GM23338 (cell line): ENCODE data around the gene IZUMO1R. TPM values are rescaled to one million over a fixed set of nuclear protein-coding genes. Genes with fewer than 3 reads are reported as not detected.

Source experiments
- ATAC-seq: fragments of 200-7000 bp; cut with Tn5 transposase; 3 replicates; pipeline ENCODE4 v1.9.1; 2020
- DNase-seq: peaks from one replicate; pipeline ENCODE4 v3.0.0-alpha.2; 2015; ENCODE audit warnings: low spot score
- H2AFZ ChIP-seq: fragments of 200-600 bp; sonication (generic); 2 replicates; pipeline ENCODE4 v1.8.0; 2016; ENCODE audit warnings: antibody characterized with exemption, mild to moderate bottlenecking, moderate library complexity
- H3F3A ChIP-seq: fragments of 200-600 bp; sonication (generic); replicated peaks from 2 replicates; pipeline ENCODE4 v1.8.0; 2017; ENCODE audit warnings: antibody characterized with exemption, mixed run types, low read depth
- H3K27ac ChIP-seq: fragments of 200-600 bp; sonication (generic); 2 replicates; pipeline ENCODE4 v1.6.1; 2016; ENCODE audit warnings: low read depth
- H3K27me3 ChIP-seq: fragments of 200-600 bp; sonication (generic); 2 replicates; pipeline ENCODE4 v1.8.0; 2016; ENCODE audit warnings: mild to moderate bottlenecking, mixed run types, moderate library complexity; ENCODE audit not compliant: insufficient read depth
- H3K36me3 ChIP-seq: fragments of 200-600 bp; sonication (generic); 2 replicates; pipeline ENCODE4 v1.8.0; 2016; ENCODE audit warnings: mild to moderate bottlenecking; ENCODE audit not compliant: insufficient read depth
- H3K4me1 ChIP-seq: fragments of 200-600 bp; sonication (generic); 2 replicates; pipeline ENCODE4 v1.8.0; 2016; ENCODE audit warnings: mild to moderate bottlenecking, moderate library complexity; ENCODE audit not compliant: insufficient read depth
- H3K4me2 ChIP-seq: fragments of 200-600 bp; sonication (generic); 2 replicates; pipeline ENCODE4 v1.7.1; 2017; ENCODE audit warnings: mixed run types
- H3K4me3 ChIP-seq: fragments of 200-600 bp; sonication (generic); 2 replicates; pipeline ENCODE4 v1.6.1; 2016; ENCODE audit warnings: mixed run types
- H3K79me2 ChIP-seq: fragments of 200-600 bp; sonication (generic); replicated peaks from 2 replicates; pipeline ENCODE4 v1.8.0; 2017; ENCODE audit warnings: mild to moderate bottlenecking; ENCODE audit not compliant: insufficient read depth
- H3K9me2 ChIP-seq: fragments of 200-600 bp; sonication (generic); 2 replicates; pipeline ENCODE4 v1.8.0; 2017; ENCODE audit not compliant: insufficient read depth
- H4K20me1 ChIP-seq: fragments of 200-600 bp; sonication (generic); replicated peaks from 2 replicates; pipeline ENCODE4 v1.8.0; 2017; ENCODE audit warnings: mild to moderate bottlenecking; ENCODE audit not compliant: insufficient read depth
- H3K27ac Mint-ChIP-seq: 2 replicates; pipeline ENCODE4 v1.8.0; 2020; ENCODE audit warnings: inconsistent platforms, mild to moderate bottlenecking, moderate library complexity, mixed read lengths
- H3K27me3 Mint-ChIP-seq: 3 replicates; pipeline ENCODE4 v1.8.0; 2022; ENCODE audit warnings: low read depth, mild to moderate bottlenecking, moderate library complexity, mixed read lengths, inconsistent platforms; ENCODE audit not compliant: insufficient read depth, poor library complexity
- H3K36me3 Mint-ChIP-seq: 3 replicates; pipeline ENCODE4 v1.8.0; 2021; ENCODE audit warnings: low read depth, mild to moderate bottlenecking, inconsistent platforms, moderate library complexity, mixed read lengths
- H3K4me1 Mint-ChIP-seq: 3 replicates; pipeline ENCODE4 v1.8.0; 2020; ENCODE audit warnings: mild to moderate bottlenecking, inconsistent platforms, mixed read lengths
- H3K4me3 Mint-ChIP-seq: 3 replicates; pipeline ENCODE4 v1.8.0; 2021; ENCODE audit warnings: moderate library complexity, mild to moderate bottlenecking, inconsistent platforms, mixed read lengths
- H3K9me3 Mint-ChIP-seq: 3 replicates; pipeline ENCODE4 v1.8.0; 2020; ENCODE audit warnings: moderate library complexity, mild to moderate bottlenecking, inconsistent platforms, mixed read lengths
- CREB1 ChIP-seq: fragments of 250-450 bp; sonication (Bioruptor Pico); IDR thresholded peaks from 2 replicates; pipeline ENCODE4 v1.5.0; 2020; ENCODE audit warnings: low read depth, mild to moderate bottlenecking, moderate library complexity
- EZH2phosphoT487 ChIP-seq: fragments of 200-600 bp; sonication (generic); IDR thresholded peaks from one replicate; pipeline ENCODE4 v1.8.1; 2018; ENCODE audit warnings: antibody characterized with exemption; ENCODE audit not compliant: unreplicated experiment
- polyA plus RNA-seq: library from polyadenylated mRNA; unstranded; fragments of >200 nt; fragmentation: Nextera tagmentation; extraction: Ambion mirVana; gene quantifications from 2 replicates; pipeline ENCODE4 v1.2.1, GENCODE V29; 2016
- total RNA-seq: library from RNA; depleted of rRNA; stranded (reverse); fragments of >200 nt; shearing (Covaris generic); gene quantifications from 2 replicates; pipeline ENCODE4 v1.2.3, GENCODE V29; 2014
- TF ChIP-seq, protein P1 (sequence below): IDR thresholded peaks from one replicate; pipeline ENCODE4 v1.6.1; 2018; ENCODE audit warnings: antibody characterized with exemption; ENCODE audit not compliant: unreplicated experiment
- TF ChIP-seq, protein P2 (sequence below): fragments of 250-450 bp; sonication (Bioruptor Pico); IDR thresholded peaks from 2 replicates; pipeline ENCODE4 v1.5.0; 2020; ENCODE audit warnings: mild to moderate bottlenecking, moderate library complexity

The IZUMO1R gene
- total and polyA plus RNA-seq, 2 experiments from 2014 or later, result not detected

- TF ChIP-seq, protein P1, sequence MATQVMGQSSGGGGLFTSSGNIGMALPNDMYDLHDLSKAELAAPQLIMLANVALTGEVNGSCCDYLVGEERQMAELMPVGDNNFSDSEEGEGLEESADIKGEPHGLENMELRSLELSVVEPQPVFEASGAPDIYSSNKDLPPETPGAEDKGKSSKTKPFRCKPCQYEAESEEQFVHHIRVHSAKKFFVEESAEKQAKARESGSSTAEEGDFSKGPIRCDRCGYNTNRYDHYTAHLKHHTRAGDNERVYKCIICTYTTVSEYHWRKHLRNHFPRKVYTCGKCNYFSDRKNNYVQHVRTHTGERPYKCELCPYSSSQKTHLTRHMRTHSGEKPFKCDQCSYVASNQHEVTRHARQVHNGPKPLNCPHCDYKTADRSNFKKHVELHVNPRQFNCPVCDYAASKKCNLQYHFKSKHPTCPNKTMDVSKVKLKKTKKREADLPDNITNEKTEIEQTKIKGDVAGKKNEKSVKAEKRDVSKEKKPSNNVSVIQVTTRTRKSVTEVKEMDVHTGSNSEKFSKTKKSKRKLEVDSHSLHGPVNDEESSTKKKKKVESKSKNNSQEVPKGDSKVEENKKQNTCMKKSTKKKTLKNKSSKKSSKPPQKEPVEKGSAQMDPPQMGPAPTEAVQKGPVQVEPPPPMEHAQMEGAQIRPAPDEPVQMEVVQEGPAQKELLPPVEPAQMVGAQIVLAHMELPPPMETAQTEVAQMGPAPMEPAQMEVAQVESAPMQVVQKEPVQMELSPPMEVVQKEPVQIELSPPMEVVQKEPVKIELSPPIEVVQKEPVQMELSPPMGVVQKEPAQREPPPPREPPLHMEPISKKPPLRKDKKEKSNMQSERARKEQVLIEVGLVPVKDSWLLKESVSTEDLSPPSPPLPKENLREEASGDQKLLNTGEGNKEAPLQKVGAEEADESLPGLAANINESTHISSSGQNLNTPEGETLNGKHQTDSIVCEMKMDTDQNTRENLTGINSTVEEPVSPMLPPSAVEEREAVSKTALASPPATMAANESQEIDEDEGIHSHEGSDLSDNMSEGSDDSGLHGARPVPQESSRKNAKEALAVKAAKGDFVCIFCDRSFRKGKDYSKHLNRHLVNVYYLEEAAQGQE, result peak; percentile 71
Measured at GRCh38 chr11:94281324-94281723, 23.1 kb upstream of the IZUMO1R start (continued).

- Histone ChIP-seq H3K36me3 (no peaks in the 10 kb centered on the region), H3K27ac (peak overlapping the region; percentile 34; the same call in 1 of the 2 replicates)
- no peak for ATAC-seq
Measured at GRCh38 chr11:94283678-94284077, 20.7 kb upstream of the IZUMO1R start.

More at GRCh38 chr11:94283678-94284077, 20.7 kb upstream of the IZUMO1R start:
- Mint-ChIP-seq H3K27ac (no peak overlapping the region; the same call in 1 of the 2 replicates), H3K36me3 (no peaks in the 10 kb centered on the region), H3K4me1 (peaks cover 8% of the 10 kb centered on the region; the same call in 2 of the 3 replicates), H3K27me3 (no peaks in the 10 kb centered on the region), H3K4me3 (no peak overlapping the region), H3K9me3 (no peaks in the 10 kb centered on the region)
- Histone ChIP-seq H4K20me1 (no peaks in the 10 kb centered on the region), H3K27me3 (no peaks in the 10 kb centered on the region), H3K79me2 (no peaks in the 10 kb centered on the region), H3K9me2 (0 out of 2 replicates have a peak, but pooled peaks cover 12% of the 10 kb centered on the region), H3K4me2 (peak overlapping the region; percentile 62; the same call in 1 of the 2 replicates), H3K4me1 (peaks cover 11% of the 10 kb centered on the region; the same call in 1 of the 2 replicates), H2AFZ (no peak overlapping the region), H3K4me3 (no peak overlapping the region), H3F3A (no peaks in the 10 kb centered on the region)
- no peak for DNase-seq
- TF ChIP-seq EZH2phosphoT487 (no peak), CREB1 (CRISPR knock-in tag) (no peak)
- TF ChIP-seq, protein P2, sequence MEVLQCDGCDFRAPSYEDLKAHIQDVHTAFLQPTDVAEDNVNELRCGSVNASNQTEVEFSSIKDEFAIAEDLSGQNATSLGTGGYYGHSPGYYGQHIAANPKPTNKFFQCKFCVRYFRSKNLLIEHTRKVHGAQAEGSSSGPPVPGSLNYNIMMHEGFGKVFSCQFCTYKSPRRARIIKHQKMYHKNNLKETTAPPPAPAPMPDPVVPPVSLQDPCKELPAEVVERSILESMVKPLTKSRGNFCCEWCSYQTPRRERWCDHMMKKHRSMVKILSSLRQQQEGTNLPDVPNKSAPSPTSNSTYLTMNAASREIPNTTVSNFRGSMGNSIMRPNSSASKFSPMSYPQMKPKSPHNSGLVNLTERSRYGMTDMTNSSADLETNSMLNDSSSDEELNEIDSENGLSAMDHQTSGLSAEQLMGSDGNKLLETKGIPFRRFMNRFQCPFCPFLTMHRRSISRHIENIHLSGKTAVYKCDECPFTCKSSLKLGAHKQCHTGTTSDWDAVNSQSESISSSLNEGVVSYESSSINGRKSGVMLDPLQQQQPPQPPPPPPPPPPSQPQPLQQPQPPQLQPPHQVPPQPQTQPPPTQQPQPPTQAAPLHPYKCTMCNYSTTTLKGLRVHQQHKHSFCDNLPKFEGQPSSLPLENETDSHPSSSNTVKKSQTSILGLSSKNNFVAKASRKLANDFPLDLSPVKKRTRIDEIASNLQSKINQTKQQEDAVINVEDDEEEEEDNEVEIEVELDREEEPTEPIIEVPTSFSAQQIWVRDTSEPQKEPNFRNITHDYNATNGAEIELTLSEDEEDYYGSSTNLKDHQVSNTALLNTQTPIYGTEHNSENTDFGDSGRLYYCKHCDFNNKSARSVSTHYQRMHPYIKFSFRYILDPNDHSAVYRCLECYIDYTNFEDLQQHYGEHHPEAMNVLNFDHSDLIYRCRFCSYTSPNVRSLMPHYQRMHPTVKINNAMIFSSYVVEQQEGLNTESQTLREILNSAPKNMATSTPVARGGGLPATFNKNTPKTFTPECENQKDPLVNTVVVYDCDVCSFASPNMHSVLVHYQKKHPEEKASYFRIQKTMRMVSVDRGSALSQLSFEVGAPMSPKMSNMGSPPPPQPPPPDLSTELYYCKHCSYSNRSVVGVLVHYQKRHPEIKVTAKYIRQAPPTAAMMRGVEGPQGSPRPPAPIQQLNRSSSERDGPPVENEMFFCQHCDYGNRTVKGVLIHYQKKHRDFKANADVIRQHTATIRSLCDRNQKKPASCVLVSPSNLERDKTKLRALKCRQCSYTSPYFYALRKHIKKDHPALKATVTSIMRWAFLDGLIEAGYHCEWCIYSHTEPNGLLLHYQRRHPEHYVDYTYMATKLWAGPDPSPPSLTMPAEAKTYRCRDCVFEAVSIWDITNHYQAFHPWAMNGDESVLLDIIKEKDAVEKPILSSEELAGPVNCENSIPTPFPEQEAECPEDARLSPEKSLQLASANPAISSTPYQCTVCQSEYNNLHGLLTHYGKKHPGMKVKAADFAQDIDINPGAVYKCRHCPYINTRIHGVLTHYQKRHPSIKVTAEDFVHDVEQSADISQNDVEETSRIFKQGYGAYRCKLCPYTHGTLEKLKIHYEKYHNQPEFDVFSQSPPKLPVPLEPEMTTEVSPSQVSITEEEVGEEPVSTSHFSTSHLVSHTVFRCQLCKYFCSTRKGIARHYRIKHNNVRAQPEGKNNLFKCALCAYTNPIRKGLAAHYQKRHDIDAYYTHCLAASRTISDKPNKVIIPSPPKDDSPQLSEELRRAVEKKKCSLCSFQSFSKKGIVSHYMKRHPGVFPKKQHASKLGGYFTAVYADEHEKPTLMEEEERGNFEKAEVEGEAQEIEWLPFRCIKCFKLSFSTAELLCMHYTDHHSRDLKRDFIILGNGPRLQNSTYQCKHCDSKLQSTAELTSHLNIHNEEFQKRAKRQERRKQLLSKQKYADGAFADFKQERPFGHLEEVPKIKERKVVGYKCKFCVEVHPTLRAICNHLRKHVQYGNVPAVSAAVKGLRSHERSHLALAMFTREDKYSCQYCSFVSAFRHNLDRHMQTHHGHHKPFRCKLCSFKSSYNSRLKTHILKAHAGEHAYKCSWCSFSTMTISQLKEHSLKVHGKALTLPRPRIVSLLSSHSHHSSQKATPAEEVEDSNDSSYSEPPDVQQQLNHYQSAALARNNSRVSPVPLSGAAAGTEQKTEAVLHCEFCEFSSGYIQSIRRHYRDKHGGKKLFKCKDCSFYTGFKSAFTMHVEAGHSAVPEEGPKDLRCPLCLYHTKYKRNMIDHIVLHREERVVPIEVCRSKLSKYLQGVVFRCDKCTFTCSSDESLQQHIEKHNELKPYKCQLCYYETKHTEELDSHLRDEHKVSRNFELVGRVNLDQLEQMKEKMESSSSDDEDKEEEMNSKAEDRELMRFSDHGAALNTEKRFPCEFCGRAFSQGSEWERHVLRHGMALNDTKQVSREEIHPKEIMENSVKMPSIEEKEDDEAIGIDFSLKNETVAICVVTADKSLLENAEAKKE (CRISPR knock-in tag), result no peak
